Lung (tissue), 12 donors: ENCODE data around the gene BASP1. TPM values are rescaled to one million over a fixed set of nuclear protein-coding genes. Genes with fewer than 3 reads are reported as not detected.

Source experiments
- ATAC-seq: fragments of 200-7000 bp; cut with Tn5 transposase; one replicate; pipeline ENCODE4 v1.9.1; 2020; ENCODE audit warnings: moderate number of reproducible peaks; ENCODE audit not compliant: insufficient read depth, low FRiP score
- DNase-seq, 3 donors: peaks; one replicate each; pipeline ENCODE4 v3.0.0-alpha.2; 2013 to 2017
- H3K27ac ChIP-seq, 2 donors: one replicate each; pipeline ENCODE4 v1.5.1; 2013; ENCODE audit warnings: mild to moderate bottlenecking in 2 of 2, moderate library complexity in 2 of 2, control low read depth in 1 of 2, inconsistent platforms in 1 of 2, low read depth in 1 of 2, low read length in 1 of 2
- H3K27me3 ChIP-seq, 3 donors: one replicate each; pipeline ENCODE4 v1.5.1; 2013; ENCODE audit warnings: low read length in 2 of 3; ENCODE audit not compliant: control insufficient read depth in 3 of 3, insufficient read depth in 3 of 3
- H3K36me3 ChIP-seq, 4 donors: one replicate each; pipeline ENCODE4 v1.5.1; 2013; ENCODE audit warnings: low read length in 4 of 4, mild to moderate bottlenecking in 1 of 4, moderate library complexity in 1 of 4; ENCODE audit not compliant: control insufficient read depth in 4 of 4, insufficient read depth in 4 of 4
- H3K4me1 ChIP-seq, 5 donors: one replicate each; pipeline ENCODE4 v1.5.1; 2013; ENCODE audit warnings: low read length in 5 of 5, mild to moderate bottlenecking in 2 of 5, moderate library complexity in 1 of 5; ENCODE audit not compliant: control insufficient read depth in 5 of 5, insufficient read depth in 5 of 5
- H3K4me3 ChIP-seq: one replicate; pipeline ENCODE4 v1.5.1; 2013; ENCODE audit warnings: mild to moderate bottlenecking, control low read depth, moderate library complexity
- H3K9ac ChIP-seq, 2 donors: one replicate each; pipeline ENCODE4 v1.5.1; 2013; ENCODE audit warnings: low read length in 2 of 2, control low read depth in 1 of 2; ENCODE audit not compliant: insufficient read depth in 1 of 2
- H3K9me3 ChIP-seq, 4 donors: one replicate each; pipeline ENCODE4 v1.5.1; 2013; ENCODE audit warnings: low read length in 3 of 4, mild to moderate bottlenecking in 1 of 4, moderate library complexity in 1 of 4; ENCODE audit not compliant: control insufficient read depth in 4 of 4, insufficient read depth in 3 of 4
- CTCF ChIP-seq: IDR thresholded peaks from 2 replicates; pipeline ENCODE4 v1.5.1; 2012; ENCODE audit warnings: mild to moderate bottlenecking; ENCODE audit errors: control extremely low read depth, extremely low read depth
- WGBS, 2 donors: extraction: QIAGEN DNeasy Blood & Tissue Kit; methylation state at CpG; one replicate each; pipeline ENCODE4 v1.1.7; 2013; 5-methylcytosine and 5-hydroxymethylcytosine counted together
- polyA plus RNA-seq, 2 donors: library from polyadenylated mRNA; stranded (reverse); fragments of 200-250 nt; gene quantifications; one replicate each; pipeline ENCODE4 v1.2.1, GENCODE V29; 2013
- total RNA-seq, 2 donors: library from RNA; depleted of rRNA in 1 of 2; stranded (reverse); fragments of >200 nt in 1 of 2; gene quantifications; one replicate each; pipeline ENCODE4 v1.2.1, GENCODE V29; 2014 to 2021
- donor health status: control.
- donor health status: control.
- donor health status: Bipolar disorder and iron deficiency.
- donor health status: healthy.
- donor health status: DM: yes; HTN: yes; CAD: no.

BASP1 gene
- total and polyA plus RNA-seq, 4 donors, result 12.7 to 118 (median 33.2) TPM

GRCh38 chr5:17216176-17216973, 1.1 kb upstream of the BASP1 start:
- WGBS, 2 donors, result 1 to 2% methylated on average over 59 of the region's 59 CpGs
- H3K27ac ChIP-seq, result peak overlapping the region in 1 of 2 donors; percentile 16
- H3K9me3 ChIP-seq, result no peaks in the 10 kb centered on the region
- ATAC-seq (peak; percentile 49), DNase-seq (peak; percentile 85 to 92 (median 91))
- no peaks in the 10 kb centered on the region for H3K27me3 ChIP-seq
- TF ChIP-seq CTCF, result peak; percentile 67
- H3K4me3 ChIP-seq, result no peak overlapping the region
- peaks cover 3 to 18% (median 7%) of the 10 kb centered on the region in 5 donors for H3K4me1 ChIP-seq
- H3K36me3 ChIP-seq, result no peaks in the 10 kb centered on the region
- H3K9ac ChIP-seq, result no peak overlapping the region

- no peaks in the 10 kb centered on the region for H3K36me3 ChIP-seq
- no peak overlapping the region for H3K9ac ChIP-seq
- H3K4me1 ChIP-seq, result peaks cover 3 to 21% (median 7%) of the 10 kb centered on the region in 5 donors
- no peak overlapping the region for H3K4me3 ChIP-seq
- peak; percentile 86 to 90 (median 88) for DNase-seq
- H3K27ac ChIP-seq, result peak overlapping the region in 1 of 2 donors; percentile 16
- TF ChIP-seq CTCF, result no peak
- no peaks in the 10 kb centered on the region for H3K9me3 ChIP-seq
- H3K27me3 ChIP-seq, result no peaks in the 10 kb centered on the region
- WGBS, 2 donors, result 1 to 3% methylated on average over 16 to 22 of the region's 22 CpGs
- ATAC-seq, result peak; percentile 7
These were observed 398 bp upstream of the BASP1 start for GRCh38 chr5:17216974-17217492.

GRCh38 chr5:17218353-17219005, 1.0 kb downstream of the BASP1 start:
- H3K27ac ChIP-seq, result peak overlapping the region in 1 of 2 donors; percentile 47
- peak overlapping the region; percentile 73 for H3K4me3 ChIP-seq
- TF ChIP-seq CTCF, result no peak

More at GRCh38 chr5:17218353-17219005, 1.0 kb downstream of the BASP1 start:
- Histone ChIP-seq H3K36me3 (no peaks in the 10 kb centered on the region), H3K9ac (peak overlapping the region; percentile 59 to 95), H3K9me3 (no peaks in the 10 kb centered on the region), H3K4me1 (peaks cover 3 to 32% (median 7%) of the 10 kb centered on the region in 5 donors), H3K27me3 (no peaks in the 10 kb centered on the region)
- DNase-seq, result peak; percentile 56 to 63 (median 61)
- no peak for ATAC-seq
- 0 to 2% methylated on average over 45 of the region's 45 CpGs for WGBS, 2 donors
